ENCODE data around the gene ITGB3BP.
"Not testable (repeated sequence)": the region's sequence is repeated elsewhere in the genome, so short reads cannot be mapped to it uniquely, and the experiment has no call there.

Gene ITGB3BP

DNA sequence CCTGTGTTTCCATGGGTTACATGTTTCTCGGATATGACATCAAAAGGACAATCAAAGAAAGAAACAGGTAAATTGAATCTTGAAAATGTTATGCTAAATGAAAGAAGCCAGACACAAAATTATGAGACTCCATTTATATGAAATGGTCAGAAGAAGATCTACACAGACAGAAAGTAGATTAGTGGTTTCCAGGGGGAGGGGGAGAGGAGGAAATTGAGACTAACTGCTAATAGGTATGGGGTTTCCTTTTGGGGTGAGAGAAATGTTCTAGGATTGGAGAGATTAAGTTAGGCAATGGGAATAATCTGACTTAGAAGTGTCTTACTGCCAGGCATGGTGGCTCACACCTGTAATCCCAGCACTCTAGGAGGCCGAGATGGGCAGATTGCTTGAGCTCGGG lies 21.8 kb downstream of the ITGB3BP start:
- no peak for DNase-seq

DNA sequence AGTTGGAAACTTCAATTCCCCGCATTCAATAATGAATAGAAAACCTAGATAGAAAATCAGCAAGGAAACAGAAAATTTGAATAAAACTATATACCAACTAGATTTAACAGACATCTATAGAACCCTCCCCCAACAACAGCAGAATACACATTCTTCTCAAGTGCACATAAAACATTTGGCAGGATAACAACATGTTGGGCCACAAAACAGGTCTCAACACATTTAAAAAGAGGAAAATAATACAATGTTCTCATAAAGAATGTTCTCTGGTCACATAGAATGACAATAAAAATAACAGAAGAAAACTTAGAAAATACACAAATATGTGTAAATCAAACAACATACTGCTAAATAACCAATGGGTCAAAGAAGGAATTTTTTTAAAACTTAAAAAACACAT lies 24.9 kb downstream of the ITGB3BP start:
- no peak for DNase-seq

- no peak for DNase-seq
Measured at GRCh38 chr1:63497577-63497976, 25.4 kb downstream of the ITGB3BP start.

DNA sequence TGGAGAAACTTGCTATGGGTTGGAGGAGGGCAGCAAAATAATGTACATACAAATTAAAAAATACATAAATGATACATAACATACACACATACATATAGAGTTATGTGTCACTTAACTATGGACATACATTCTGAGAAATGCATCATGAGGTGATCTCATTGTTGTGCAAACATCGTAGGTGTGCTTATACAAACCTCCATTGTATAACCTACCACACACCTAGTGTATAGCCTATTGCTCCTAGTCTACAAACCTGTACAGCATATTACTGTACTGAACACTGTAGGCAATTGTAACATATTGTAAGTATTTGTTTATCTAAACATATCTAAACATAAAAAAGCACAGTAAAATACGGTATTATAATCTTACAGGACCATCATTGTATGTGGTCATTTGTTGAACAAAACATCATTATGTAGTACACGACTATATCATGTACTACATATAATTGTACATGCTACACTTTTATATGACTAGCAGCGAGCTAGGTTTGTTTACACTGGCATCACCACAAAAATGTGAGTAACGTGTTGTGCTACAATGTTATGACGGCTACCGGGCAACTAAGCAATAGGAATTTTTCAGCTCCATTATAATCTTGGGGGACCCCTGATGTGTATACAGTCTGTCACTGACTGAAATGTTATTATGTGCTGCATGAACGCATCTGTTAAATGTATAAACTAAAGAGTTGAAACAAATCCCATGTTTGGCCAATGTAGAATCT lies 35.5 kb downstream of the ITGB3BP start:
- DNase-seq: no peak

DNA sequence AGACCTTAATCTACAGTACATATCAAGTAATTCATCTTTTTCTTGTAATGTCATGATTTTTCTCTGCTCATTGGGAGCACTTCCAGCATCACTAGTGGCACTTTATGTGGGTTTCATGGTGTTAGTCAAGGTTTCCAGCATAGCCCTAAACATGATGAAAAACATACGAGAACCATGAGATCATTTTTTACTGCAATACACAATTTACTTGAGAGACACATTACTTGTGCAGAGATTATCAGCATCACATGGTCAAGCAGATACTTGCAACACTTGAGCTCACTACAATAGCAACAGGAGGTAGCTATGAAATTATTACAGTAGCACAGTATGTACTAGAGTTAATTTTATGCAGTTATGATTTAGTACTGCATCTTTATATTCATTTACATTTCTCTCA lies 36.4 kb downstream of the ITGB3BP start:
- no peak for DNase-seq

GRCh38 chr1:63480057-63480456 lies 43.0 kb downstream of the ITGB3BP start:
- DNase-seq: no peak

GRCh38 chr1:63475761-63476160 lies 47.3 kb downstream of the ITGB3BP start:
- no peak for DNase-seq

DNA sequence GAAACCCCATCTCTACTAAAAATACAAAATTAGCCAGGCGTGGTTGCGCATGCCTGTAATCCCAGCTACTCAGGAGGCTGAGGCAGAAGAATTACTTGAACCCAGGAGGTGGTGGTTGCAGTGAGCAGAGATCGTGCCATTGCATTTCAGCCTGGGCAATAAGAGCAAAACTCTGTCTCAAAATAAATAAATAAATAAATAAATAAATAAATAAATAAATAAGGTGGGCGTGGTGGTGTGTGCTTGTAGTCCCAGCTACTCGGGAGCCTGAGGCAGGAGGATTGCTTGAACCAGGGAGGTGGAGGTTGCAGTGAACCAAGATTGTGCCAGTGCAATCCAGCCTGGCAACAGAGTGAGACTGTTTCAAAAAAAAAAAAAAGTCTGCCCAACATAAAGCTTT lies 54.3 kb downstream of the ITGB3BP start:
- DNase-seq: not testable (repeated sequence)

- DNase-seq: no peak
Measured at GRCh38 chr1:63466759-63467158, 56.3 kb downstream of the ITGB3BP start.

- no peak for DNase-seq
Measured at GRCh38 chr1:63466181-63466580, 56.8 kb downstream of the ITGB3BP start.

DNA sequence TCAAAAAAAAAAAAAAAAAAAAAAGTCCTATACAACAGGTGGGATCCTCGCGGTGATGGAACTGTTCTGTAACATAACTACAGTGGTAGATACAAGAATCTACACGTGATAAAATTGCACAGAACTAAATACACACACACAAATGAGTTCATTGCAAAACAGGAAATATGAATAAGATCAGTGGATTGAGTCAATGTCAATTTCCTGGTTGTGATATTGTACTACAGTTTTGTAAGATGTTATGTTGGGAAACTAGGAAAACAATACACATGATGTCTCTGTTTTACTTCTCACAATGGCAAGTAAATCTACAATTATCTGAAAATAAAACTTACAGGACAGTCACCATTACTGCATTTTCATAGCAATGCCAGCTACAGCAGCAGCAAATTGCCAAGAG lies 59.8 kb downstream of the ITGB3BP start:
- no peak for DNase-seq

DNA sequence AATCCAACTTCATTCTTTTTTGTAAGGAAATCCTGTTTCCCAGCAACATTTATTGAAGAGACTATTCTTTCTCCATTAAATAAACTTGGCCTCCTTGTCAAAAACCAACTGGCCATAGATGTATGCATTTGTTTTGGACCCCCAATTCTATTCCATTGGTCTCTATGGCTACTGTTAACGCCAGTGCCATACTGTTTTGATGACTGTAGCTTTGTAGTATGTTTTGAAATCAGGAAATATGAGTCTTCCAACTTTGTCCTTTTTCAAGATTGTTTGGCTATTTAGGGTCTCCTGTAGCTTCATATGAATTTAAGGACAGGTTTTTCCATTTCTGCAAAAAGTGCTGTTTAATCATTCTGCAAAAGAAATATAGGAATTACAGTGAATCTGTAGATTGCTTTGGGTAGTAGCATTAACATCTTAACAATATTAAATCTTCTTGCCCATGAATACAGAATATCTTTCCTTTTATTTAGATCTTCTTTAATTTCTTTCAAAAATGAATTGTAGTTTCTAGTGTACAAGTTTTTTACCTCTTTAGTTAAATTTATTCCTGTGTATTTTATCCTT lies 61.3 kb downstream of the ITGB3BP start:
- DNase-seq: no peak

- DNase-seq: no peak
Measured at GRCh38 chr1:63458750-63459149, 64.3 kb downstream of the ITGB3BP start.

DNA sequence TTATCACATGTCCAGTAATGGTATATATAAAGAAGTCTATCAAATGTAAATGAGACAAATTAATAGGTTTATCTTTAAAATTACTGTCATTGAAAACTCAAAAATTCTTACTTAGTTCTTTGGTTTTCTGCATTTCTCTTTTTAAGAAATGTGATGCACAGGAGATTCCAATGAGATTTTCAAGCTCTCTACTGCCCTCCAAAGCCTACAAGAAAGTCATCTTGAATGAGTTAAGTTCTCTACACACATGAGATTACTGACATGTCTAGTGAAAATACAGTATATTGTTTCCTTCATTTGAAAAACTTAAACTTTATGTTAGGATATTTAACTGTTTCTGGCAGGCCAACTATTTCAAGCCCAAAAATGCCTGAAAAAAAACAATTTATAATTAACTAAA lies 68.8 kb downstream of the ITGB3BP start:
- no peak for DNase-seq

DNA sequence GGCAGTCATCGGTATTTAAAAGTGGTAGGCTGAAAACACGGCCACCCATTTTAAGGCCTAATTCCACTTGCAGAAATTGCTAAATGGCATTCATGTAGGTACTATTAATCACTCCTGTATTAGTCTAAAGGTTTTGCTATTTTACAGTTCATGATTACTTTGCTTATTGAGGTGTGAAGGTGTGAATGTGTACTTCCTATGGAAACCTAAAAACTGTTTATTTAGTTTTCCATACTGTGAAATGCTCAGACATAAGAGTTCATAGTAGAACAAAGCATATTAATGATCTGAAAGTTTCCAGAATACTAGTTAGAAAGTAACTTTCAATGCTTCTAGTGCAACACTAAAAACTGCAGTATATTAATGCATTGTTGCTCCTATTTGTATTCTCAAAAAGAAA lies 69.8 kb downstream of the ITGB3BP start:
- no peak for DNase-seq

GRCh38 chr1:63450416-63450815 lies 72.6 kb downstream of the ITGB3BP start:
- no peak for DNase-seq

DNA sequence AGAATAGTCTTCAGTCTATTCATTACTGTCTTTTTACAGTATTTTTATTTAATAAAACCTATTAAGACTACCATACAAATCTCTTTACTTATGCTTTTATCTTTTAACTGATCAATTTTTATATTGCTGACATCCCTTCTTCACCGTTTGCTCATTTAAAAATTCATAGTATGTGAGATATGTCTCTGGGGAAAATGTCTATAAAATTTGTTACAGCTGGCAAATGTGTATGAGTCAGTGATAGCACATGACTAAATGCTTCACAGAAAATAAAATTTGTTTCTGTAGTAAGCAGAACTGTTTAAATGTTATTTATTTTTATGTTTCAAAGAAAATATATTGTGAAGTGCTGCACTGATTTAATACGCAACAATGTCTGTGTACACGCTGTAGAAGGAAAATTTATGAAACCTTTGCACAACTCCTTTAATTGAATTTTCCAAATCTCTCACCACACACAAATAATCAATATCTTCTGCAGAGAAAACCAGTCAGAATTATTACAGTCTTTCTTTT lies 74.2 kb downstream of the ITGB3BP start:
- DNase-seq: no peak

DNA sequence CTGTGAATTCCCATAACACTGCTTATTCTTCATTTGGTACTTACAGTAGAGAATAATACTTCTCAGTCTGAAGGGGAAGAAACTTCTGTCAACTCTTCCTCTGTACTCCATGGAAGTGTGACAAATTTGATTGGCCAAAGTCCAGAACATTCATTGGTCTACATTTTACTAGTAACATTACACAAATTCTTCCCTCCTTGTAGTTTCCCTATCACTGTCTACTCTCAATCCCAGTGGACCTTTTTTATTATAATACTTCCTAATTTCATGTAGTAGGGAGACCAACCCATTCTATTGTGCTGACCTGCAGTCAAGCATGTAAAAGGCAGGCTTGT lies 80.9 kb downstream of the ITGB3BP start:
- DNase-seq: no peak

GRCh38 chr1:63435161-63435560 lies 87.9 kb downstream of the ITGB3BP start:
- no peak for DNase-seq

GRCh38 chr1:63429281-63429680 lies 93.7 kb downstream of the ITGB3BP start:
- no peak for DNase-seq

- DNase-seq: no peak
Measured at GRCh38 chr1:63428815-63429214, 94.2 kb downstream of the ITGB3BP start.

GRCh38 chr1:63423649-63424048 lies 99.4 kb downstream of the ITGB3BP start:
- DNase-seq: no peak

DNA sequence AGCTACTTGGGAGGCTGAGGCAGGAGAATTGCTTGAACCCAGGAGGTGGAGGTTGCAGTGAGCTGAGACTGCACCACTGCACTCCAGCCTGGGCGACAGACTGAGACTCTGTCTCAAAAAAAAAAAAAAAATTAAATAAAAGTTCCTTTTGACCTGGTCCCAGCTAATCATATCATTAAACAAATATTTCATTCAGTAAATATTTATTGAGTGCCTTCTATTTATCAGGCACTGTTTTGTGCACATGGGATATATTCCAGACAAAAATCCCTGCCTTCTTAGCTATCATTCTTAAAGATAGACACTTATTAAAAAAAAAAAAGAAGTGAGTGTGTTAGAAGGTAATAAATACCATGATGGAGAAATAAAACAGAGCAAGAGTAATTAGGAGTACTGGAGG lies 102.3 kb downstream of the ITGB3BP start:
- DNase-seq: not testable (repeated sequence)

- no peak for DNase-seq
Measured at GRCh38 chr1:63418101-63418500, 104.9 kb downstream of the ITGB3BP start.
